ENCODE results near the gene TENM4.

TENM4 gene

DNA sequence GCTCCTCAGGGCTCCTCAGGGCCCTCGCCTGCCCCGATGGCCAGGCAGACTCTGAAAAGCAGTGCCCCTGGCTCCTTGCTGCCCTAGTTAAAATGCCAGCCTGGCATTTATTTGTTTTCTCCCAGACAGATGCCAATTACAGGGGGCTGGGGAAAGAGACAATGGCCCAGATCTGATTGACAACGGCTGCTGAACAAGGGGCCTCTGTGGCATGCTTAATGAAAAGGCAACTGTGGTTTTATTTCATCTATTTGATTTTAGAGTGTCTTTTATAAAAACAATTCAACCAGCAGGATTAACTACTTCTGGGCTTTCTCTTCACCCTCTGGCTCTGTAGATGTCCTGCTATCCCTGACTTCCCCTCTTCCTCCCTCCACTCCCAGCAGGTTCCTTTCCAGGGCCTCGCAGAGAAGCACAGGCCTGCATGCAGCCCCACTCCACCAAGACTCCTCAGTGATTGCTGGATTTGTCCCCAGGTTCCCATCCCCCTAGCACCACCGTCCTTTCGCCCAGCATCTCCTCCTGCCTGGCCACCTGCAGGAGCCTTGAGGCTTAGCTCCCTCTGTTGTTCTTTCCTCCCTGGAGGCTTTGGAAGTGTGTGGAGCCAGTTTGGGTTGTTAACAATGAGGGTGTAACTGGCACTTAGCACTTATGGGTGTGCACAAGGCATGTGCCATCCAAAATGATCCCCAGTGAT lies 171.1 kb downstream of the TENM4 start:
- DNase-seq (no peak), ATAC-seq (ENCODE audit: insufficient read depth, low read depth) (no peak)
- TF ChIP-seq EZH2 (IDR thresholded peaks at IDR 0.05; ENCODE audit: borderline replicate concordance, low read depth, low read length, severe bottlenecking) = no peak
- TF ChIP-seq, protein P1, sequence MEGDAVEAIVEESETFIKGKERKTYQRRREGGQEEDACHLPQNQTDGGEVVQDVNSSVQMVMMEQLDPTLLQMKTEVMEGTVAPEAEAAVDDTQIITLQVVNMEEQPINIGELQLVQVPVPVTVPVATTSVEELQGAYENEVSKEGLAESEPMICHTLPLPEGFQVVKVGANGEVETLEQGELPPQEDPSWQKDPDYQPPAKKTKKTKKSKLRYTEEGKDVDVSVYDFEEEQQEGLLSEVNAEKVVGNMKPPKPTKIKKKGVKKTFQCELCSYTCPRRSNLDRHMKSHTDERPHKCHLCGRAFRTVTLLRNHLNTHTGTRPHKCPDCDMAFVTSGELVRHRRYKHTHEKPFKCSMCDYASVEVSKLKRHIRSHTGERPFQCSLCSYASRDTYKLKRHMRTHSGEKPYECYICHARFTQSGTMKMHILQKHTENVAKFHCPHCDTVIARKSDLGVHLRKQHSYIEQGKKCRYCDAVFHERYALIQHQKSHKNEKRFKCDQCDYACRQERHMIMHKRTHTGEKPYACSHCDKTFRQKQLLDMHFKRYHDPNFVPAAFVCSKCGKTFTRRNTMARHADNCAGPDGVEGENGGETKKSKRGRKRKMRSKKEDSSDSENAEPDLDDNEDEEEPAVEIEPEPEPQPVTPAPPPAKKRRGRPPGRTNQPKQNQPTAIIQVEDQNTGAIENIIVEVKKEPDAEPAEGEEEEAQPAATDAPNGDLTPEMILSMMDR (IDR thresholded peaks at IDR 0.05; ENCODE audit: borderline replicate concordance, extremely low read depth, low read length, poor library complexity, severe bottlenecking) = no peak
- Histone ChIP-seq H3K4me1 (ENCODE audit: insufficient read depth, low read length) (no peaks in the 10 kb centered on the region), H2AFZ (ENCODE audit: low read depth, low read length) (no peak overlapping the region), H3K4me2 (ENCODE audit: insufficient read depth, low read length) (no peak overlapping the region), H3K9ac (ENCODE audit: low read depth, low read length) (no peak overlapping the region), H3K79me2 (ENCODE audit: insufficient read depth, low read length) (no peaks in the 10 kb centered on the region), H3K27ac (ENCODE audit: low read length) (no peak overlapping the region), H3K36me3 (ENCODE audit: insufficient read depth, low read length) (no peaks in the 10 kb centered on the region), H3K9me3 (ENCODE audit: insufficient read depth, low read length, severe bottlenecking) (no peaks in the 10 kb centered on the region), H3K27me3 (ENCODE audit: insufficient read depth, low read length, poor library complexity) (peaks cover 8% of the 10 kb centered on the region), H3K4me3 (ENCODE audit: low read depth in 1 of 2, low read length in 2 of 2) (no peak overlapping the region), H4K20me1 (ENCODE audit: insufficient read depth, low read length) (no peaks in the 10 kb centered on the region)

DNA sequence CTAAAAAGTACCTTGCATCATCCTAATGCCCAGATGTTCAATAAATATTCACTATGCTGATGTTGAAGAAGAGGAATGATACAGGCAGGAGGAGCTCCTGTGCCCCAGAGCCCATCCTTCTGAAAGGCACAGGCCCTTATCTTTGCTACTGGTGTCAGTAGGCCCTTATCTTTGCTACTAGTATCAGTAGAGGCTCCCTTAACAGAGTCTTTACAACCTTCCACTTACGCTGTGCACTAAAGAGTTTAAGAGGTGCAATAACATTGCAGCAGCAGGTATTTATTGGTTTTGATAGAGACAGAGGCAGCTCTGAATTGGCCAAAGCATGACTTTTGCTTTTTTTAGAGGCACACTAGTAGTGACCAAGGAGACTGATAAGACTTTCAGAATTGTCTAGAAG lies 174.4 kb downstream of the TENM4 start:
- Histone ChIP-seq H3K4me2 (ENCODE audit: insufficient read depth, low read length) (no peak overlapping the region), H3K4me1 (ENCODE audit: insufficient read depth, low read length) (no peaks in the 10 kb centered on the region), H2AFZ (ENCODE audit: low read depth, low read length) (no peak overlapping the region), H3K27me3 (ENCODE audit: insufficient read depth, low read length, poor library complexity) (peaks cover 3% of the 10 kb centered on the region), H4K20me1 (ENCODE audit: insufficient read depth, low read length) (no peaks in the 10 kb centered on the region), H3K36me3 (ENCODE audit: insufficient read depth, low read length) (no peaks in the 10 kb centered on the region), H3K4me3 (ENCODE audit: low read depth in 1 of 2, low read length in 2 of 2) (no peak overlapping the region), H3K27ac (ENCODE audit: low read length) (no peak overlapping the region), H3K9me3 (ENCODE audit: insufficient read depth, low read length, severe bottlenecking) (no peaks in the 10 kb centered on the region), H3K79me2 (ENCODE audit: insufficient read depth, low read length) (no peaks in the 10 kb centered on the region), H3K9ac (ENCODE audit: low read depth, low read length) (no peak overlapping the region)
- DNase-seq (no peak), ATAC-seq (ENCODE audit: insufficient read depth, low read depth) (no peak)
- TF ChIP-seq EZH2 (IDR thresholded peaks at IDR 0.05; ENCODE audit: borderline replicate concordance, low read depth, low read length, severe bottlenecking) = no peak
- TF ChIP-seq, protein P1 (IDR thresholded peaks at IDR 0.05; ENCODE audit: borderline replicate concordance, extremely low read depth, low read length, poor library complexity, severe bottlenecking) = no peak

DNA sequence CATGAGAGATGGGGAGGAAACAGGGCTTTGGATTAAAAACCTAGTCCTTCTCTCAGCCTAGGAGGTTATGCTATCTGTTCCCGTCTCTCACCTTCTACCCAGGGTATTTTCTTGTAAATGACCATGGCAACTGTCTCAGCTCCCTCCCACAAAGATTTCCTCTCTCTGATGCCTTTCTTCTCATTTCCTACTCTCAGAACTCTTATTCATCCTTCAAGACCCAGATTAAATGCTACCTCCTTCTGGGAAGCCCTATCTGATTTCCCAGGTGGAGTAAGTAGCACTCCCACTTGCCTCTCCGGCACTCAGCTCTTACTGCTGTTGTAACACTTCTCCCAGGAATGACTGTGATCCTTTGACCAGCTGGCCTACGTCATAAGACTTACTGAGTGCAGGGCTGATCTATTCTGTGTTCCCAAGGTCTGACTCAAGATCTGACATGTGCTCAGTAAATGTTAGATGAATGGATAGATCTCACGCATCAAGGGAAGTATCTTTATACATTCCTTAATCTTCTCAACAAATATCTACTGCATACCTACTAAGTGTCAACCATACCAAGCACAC lies 175.0 kb downstream of the TENM4 start:
- Histone ChIP-seq H3K4me3 (ENCODE audit: low read depth in 1 of 2, low read length in 2 of 2) (no peak overlapping the region), H4K20me1 (ENCODE audit: insufficient read depth, low read length) (no peaks in the 10 kb centered on the region), H2AFZ (ENCODE audit: low read depth, low read length) (no peak overlapping the region)

More for the DNA sequence above, 175.0 kb downstream of the TENM4 start:
- H3K36me3 ChIP-seq (ENCODE audit: insufficient read depth, low read length) = no peaks in the 10 kb centered on the region
- H3K9ac ChIP-seq (ENCODE audit: low read depth, low read length) = no peak overlapping the region
- H3K4me2 ChIP-seq (ENCODE audit: insufficient read depth, low read length) = no peak overlapping the region
- DNase-seq (no peak), ATAC-seq (ENCODE audit: insufficient read depth, low read depth) (no peak)
- no peaks in the 10 kb centered on the region for H3K9me3 ChIP-seq (ENCODE audit: insufficient read depth, low read length, severe bottlenecking)
- no peaks in the 10 kb centered on the region for H3K4me1 ChIP-seq (ENCODE audit: insufficient read depth, low read length)
- H3K27ac ChIP-seq (ENCODE audit: low read length) = no peak overlapping the region
- H3K79me2 ChIP-seq (ENCODE audit: insufficient read depth, low read length) = no peaks in the 10 kb centered on the region
- TF ChIP-seq, protein P1 (IDR thresholded peaks at IDR 0.05; ENCODE audit: borderline replicate concordance, extremely low read depth, low read length, poor library complexity, severe bottlenecking) = no peak
- no peak for TF ChIP-seq EZH2 (IDR thresholded peaks at IDR 0.05; ENCODE audit: borderline replicate concordance, low read depth, low read length, severe bottlenecking)
- peaks cover 3% of the 10 kb centered on the region for H3K27me3 ChIP-seq (ENCODE audit: insufficient read depth, low read length, poor library complexity)

Data from DND-41 (cell line).